HCT116 (cell line): ENCODE data around the gene DHRS7B.

Experiments used
- CEBPB ChIP-seq: IDR thresholded peaks from 2 replicates; pipeline ENCODE4 v1.6.1; 2012; ENCODE audit warnings: low read depth
- EGR1 ChIP-seq: IDR thresholded peaks from 2 replicates; pipeline ENCODE4 v1.6.1; 2012; ENCODE audit warnings: low read depth
- EZH2 ChIP-seq: fragments of 200-600 bp; sonication (generic); IDR thresholded peaks from 2 replicates; pipeline ENCODE4 v1.6.1; 2017; ENCODE audit warnings: antibody characterized with exemption, mixed run types
- EZH2phosphoT487 ChIP-seq: fragments of 200-600 bp; IDR thresholded peaks from 2 replicates; pipeline ENCODE4 v1.6.1; 2018; ENCODE audit warnings: antibody characterized with exemption, borderline replicate concordance
- POLR2A ChIP-seq: IDR thresholded peaks from 2 replicates; pipeline ENCODE4 v1.7.0; 2011; ENCODE audit warnings: borderline replicate concordance; ENCODE audit not compliant: insufficient read depth, insufficient read length; ENCODE audit errors: extremely low read depth
- POLR2AphosphoS5 ChIP-seq: IDR thresholded peaks from 2 replicates; pipeline ENCODE4 v1.6.1; 2011; ENCODE audit warnings: mild to moderate bottlenecking, low read depth, low read length, moderate library complexity
- SIN3A ChIP-seq: IDR thresholded peaks from 2 replicates; pipeline ENCODE4 v1.6.1; 2012; ENCODE audit warnings: low read depth
- YY1 ChIP-seq: IDR thresholded peaks from 2 replicates; pipeline ENCODE4 v1.6.1; 2011; ENCODE audit warnings: low read length, low read depth, moderate library complexity, mild to moderate bottlenecking; ENCODE audit not compliant: insufficient replicate concordance; ENCODE audit errors: extremely low read depth
- TF ChIP-seq, protein P1 (sequence below): IDR thresholded peaks from 2 replicates; pipeline ENCODE4 v1.6.1; 2012; ENCODE audit warnings: low read depth
- TF ChIP-seq, protein P2 (sequence below), 3 experiments: fragments of 200-600 bp in 1 of 3; sonication (generic) in 1 of 3; IDR thresholded peaks in 2 of 3; conservative IDR thresholded peaks in 1 of 3; 2 replicates each; pipeline ENCODE4 v1.5.1; 2012 to 2017; ENCODE audit warnings: low read depth in 2 of 3, low read length in 2 of 3, antibody characterized with exemption in 1 of 3, borderline replicate concordance in 1 of 3, control low read depth in 1 of 3, mild to moderate bottlenecking in 1 of 3, mixed read lengths in 1 of 3, mixed run types in 1 of 3, moderate library complexity in 1 of 3; ENCODE audit not compliant: insufficient read depth in 1 of 3

DNA sequence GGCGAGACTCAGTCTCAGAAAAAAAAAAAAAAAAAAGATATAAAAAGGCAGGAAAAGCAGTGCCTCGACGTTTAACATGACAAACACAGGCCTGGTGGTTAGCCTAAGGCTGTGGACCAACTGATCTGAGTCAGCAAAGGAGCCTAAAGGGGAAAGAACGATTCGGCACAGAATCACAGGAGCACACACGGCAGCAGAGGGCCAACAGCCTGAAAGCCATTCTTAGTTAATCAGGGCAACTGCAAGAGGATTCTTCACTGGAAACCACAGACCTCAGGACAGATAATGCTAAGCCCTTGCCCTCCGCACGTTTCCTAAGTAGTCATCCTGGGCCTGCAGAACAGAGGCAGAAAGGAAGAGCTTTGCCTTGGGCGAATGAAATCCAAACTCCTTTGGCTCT, 72.5 kb downstream of the DHRS7B start:
- TF ChIP-seq POLR2A = no peak
- TF ChIP-seq CEBPB = no peak
- TF ChIP-seq EZH2phosphoT487 = no peak
- TF ChIP-seq, protein P1, sequence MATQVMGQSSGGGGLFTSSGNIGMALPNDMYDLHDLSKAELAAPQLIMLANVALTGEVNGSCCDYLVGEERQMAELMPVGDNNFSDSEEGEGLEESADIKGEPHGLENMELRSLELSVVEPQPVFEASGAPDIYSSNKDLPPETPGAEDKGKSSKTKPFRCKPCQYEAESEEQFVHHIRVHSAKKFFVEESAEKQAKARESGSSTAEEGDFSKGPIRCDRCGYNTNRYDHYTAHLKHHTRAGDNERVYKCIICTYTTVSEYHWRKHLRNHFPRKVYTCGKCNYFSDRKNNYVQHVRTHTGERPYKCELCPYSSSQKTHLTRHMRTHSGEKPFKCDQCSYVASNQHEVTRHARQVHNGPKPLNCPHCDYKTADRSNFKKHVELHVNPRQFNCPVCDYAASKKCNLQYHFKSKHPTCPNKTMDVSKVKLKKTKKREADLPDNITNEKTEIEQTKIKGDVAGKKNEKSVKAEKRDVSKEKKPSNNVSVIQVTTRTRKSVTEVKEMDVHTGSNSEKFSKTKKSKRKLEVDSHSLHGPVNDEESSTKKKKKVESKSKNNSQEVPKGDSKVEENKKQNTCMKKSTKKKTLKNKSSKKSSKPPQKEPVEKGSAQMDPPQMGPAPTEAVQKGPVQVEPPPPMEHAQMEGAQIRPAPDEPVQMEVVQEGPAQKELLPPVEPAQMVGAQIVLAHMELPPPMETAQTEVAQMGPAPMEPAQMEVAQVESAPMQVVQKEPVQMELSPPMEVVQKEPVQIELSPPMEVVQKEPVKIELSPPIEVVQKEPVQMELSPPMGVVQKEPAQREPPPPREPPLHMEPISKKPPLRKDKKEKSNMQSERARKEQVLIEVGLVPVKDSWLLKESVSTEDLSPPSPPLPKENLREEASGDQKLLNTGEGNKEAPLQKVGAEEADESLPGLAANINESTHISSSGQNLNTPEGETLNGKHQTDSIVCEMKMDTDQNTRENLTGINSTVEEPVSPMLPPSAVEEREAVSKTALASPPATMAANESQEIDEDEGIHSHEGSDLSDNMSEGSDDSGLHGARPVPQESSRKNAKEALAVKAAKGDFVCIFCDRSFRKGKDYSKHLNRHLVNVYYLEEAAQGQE = no peak
- no peak for TF ChIP-seq POLR2AphosphoS5
- no peak for TF ChIP-seq SIN3A
- TF ChIP-seq, protein P2, sequence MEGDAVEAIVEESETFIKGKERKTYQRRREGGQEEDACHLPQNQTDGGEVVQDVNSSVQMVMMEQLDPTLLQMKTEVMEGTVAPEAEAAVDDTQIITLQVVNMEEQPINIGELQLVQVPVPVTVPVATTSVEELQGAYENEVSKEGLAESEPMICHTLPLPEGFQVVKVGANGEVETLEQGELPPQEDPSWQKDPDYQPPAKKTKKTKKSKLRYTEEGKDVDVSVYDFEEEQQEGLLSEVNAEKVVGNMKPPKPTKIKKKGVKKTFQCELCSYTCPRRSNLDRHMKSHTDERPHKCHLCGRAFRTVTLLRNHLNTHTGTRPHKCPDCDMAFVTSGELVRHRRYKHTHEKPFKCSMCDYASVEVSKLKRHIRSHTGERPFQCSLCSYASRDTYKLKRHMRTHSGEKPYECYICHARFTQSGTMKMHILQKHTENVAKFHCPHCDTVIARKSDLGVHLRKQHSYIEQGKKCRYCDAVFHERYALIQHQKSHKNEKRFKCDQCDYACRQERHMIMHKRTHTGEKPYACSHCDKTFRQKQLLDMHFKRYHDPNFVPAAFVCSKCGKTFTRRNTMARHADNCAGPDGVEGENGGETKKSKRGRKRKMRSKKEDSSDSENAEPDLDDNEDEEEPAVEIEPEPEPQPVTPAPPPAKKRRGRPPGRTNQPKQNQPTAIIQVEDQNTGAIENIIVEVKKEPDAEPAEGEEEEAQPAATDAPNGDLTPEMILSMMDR (IDR thresholded peaks at IDR 0.05 in 2 of 3, conservative IDR thresholded peaks at IDR 0.05 in 1 of 3; ENCODE audit: borderline replicate concordance in 1 of 3, insufficient read depth in 1 of 3, low read depth in 2 of 3, low read length in 2 of 3) = no peak
- no peak for TF ChIP-seq YY1
- no peak for TF ChIP-seq EGR1
- TF ChIP-seq EZH2 = no peak
